K562 (cell line): Measurements from ENCODE around the gene SNRPB. TPM values are rescaled to one million over a fixed set of nuclear protein-coding genes. Genes with fewer than 3 reads are reported as not detected.

ENCODE experiments used
- ATAC-seq: fragments of 200-7000 bp; cut with Tn5 transposase; 3 replicates; pipeline ENCODE4 v1.9.1; 2020; ENCODE audit warnings: moderate library complexity
- BruUV-seq: library from RNA; stranded (reverse); fragments of 400-500 nt; replicated peaks from 2 replicates; lab custom pipeline; 2021; lab: Mats Ljungman, UMichigan
- CTCF ChIA-PET: fragments of 300-600 bp; formaldehyde crosslinking; extraction: SDS; loops from one replicate; lab custom pipeline; 2021; ENCODE audit warnings: low intra/inter-chr PET ratio; lab: Yijun Ruan, JAX
- POLR2A ChIA-PET: fragments of 300-600, 350-650 bp; sonication (Branson Sonifier 250); formaldehyde crosslinking; extraction: SDS; loops from one replicate; lab custom pipeline; 2021; ENCODE audit warnings: antibody characterized with exemption, inconsistent platforms; lab: Yijun Ruan, JAX
- DNase-seq, 4 experiments: peaks; one replicate each; pipeline versions ENCODE4 v3.0.0 to v3.0.0-alpha.2; 2011 to 2018; ENCODE audit warnings: low spot score in 3 of 4, mixed read lengths in 3 of 4; ENCODE audit errors: extremely low read depth in 1 of 4
- FAIRE-seq: peaks from 2 replicates; lab custom pipeline; 2011; peaks lifted over from hg19 to GRCh38; lab: Jason Lieb, UNC
- H2AFZ ChIP-seq: 2 replicates; pipeline ENCODE4 v1.6.0; 2011; ENCODE audit warnings: low read depth, low read length, control low read depth, inconsistent platforms
- H3K27ac ChIP-seq: fragments of 200-600 bp; 3 replicates; pipeline ENCODE4 v1.8.0; 2011; ENCODE audit warnings: low read depth, mild to moderate bottlenecking, control low read depth, inconsistent platforms, low read length, moderate library complexity, mixed read lengths; ENCODE audit errors: extremely low read depth
- H3K27me3 ChIP-seq, 2 experiments: fragments of 300-600 bp in 1 of 2; 2 replicates in 1 of 2; 3 replicates in 1 of 2; pipeline versions ENCODE4 v1.6.0 to v1.8.0; 2011; ENCODE audit warnings: inconsistent platforms in 2 of 2, low read length in 2 of 2, mild to moderate bottlenecking in 1 of 2, mixed read lengths in 1 of 2, moderate library complexity in 1 of 2; ENCODE audit not compliant: control insufficient read depth in 2 of 2, insufficient read depth in 2 of 2
- H3K36me3 ChIP-seq: fragments of 300-600 bp; 3 replicates; pipeline ENCODE4 v1.8.0; 2011; ENCODE audit warnings: mild to moderate bottlenecking, low read length, inconsistent platforms; ENCODE audit not compliant: control insufficient read depth, insufficient read depth
- H3K4me1 ChIP-seq, 2 experiments: fragments of 200-600 bp in 1 of 2; replicated peaks in 1 of 2; 2 replicates in 1 of 2; 3 replicates in 1 of 2; pipeline versions ENCODE4 v1.5.1 to v1.8.0; 2011; ENCODE audit warnings: inconsistent platforms in 2 of 2, low read length in 2 of 2, mild to moderate bottlenecking in 1 of 2, mixed read lengths in 1 of 2, moderate library complexity in 1 of 2; ENCODE audit not compliant: control insufficient read depth in 2 of 2, insufficient read depth in 2 of 2
- H3K4me2 ChIP-seq: 2 replicates; pipeline ENCODE4 v1.6.1; 2011; ENCODE audit warnings: low read length, control low read depth, inconsistent platforms, mixed read lengths; ENCODE audit not compliant: insufficient read depth
- H3K4me3 ChIP-seq: fragments of 200-600 bp; sonication (generic), shearing (Covaris generic); 2 replicates; pipeline ENCODE4 v1.5.1; 2016; ENCODE audit warnings: control low read depth, inconsistent platforms
- H3K79me2 ChIP-seq: fragments of 200-600 bp; 3 replicates; pipeline ENCODE4 v1.8.0; 2011; ENCODE audit warnings: low read length, inconsistent platforms; ENCODE audit not compliant: control insufficient read depth, insufficient read depth
- H3K9ac ChIP-seq, 2 experiments: 2 replicates each; pipeline versions ENCODE4 v1.6.0 to v1.6.1; 2011; ENCODE audit warnings: low read depth in 2 of 2, low read length in 2 of 2, control low read depth in 1 of 2, inconsistent platforms in 1 of 2, mild to moderate bottlenecking in 1 of 2, mixed read lengths in 1 of 2; ENCODE audit not compliant: insufficient read depth in 1 of 2
- H3K9me1 ChIP-seq: one replicate; pipeline ENCODE4 v1.6.0; 2011; ENCODE audit warnings: inconsistent platforms, mild to moderate bottlenecking, low read length, moderate library complexity; ENCODE audit not compliant: control insufficient read depth, insufficient read depth
- H3K9me3 ChIP-seq: replicated peaks from 2 replicates; pipeline ENCODE4 v1.5.1; 2011; ENCODE audit warnings: low read depth, low read length, inconsistent platforms; ENCODE audit not compliant: control insufficient read depth, insufficient read depth
- H4K20me1 ChIP-seq: replicated peaks from 2 replicates; pipeline ENCODE4 v1.6.1; 2011; ENCODE audit warnings: low read length, inconsistent platforms, mixed read lengths; ENCODE audit not compliant: control insufficient read depth, insufficient read depth
- BDP1 ChIP-seq: IDR thresholded peaks from 3 replicates; pipeline ENCODE4 v1.6.1; 2011; ENCODE audit not compliant: insufficient read length, insufficient read depth
- CBFA2T2 ChIP-seq: fragments of 450-650 bp; conservative IDR thresholded peaks from 2 replicates; pipeline ENCODE4 v1.6.1; 2017; ENCODE audit warnings: mild to moderate bottlenecking
- ESRRA ChIP-seq: fragments of 450-650 bp; IDR thresholded peaks from 2 replicates; pipeline ENCODE4 v1.6.1; 2014; ENCODE audit warnings: low read depth, mild to moderate bottlenecking, moderate library complexity, borderline replicate concordance
- FOXK2 ChIP-seq, 2 experiments: fragments of 450-650 bp; IDR thresholded peaks in 1 of 2; conservative IDR thresholded peaks in 1 of 2; 2 replicates each; pipeline ENCODE4 v1.6.1; 2016; ENCODE audit warnings: low read depth in 2 of 2, mild to moderate bottlenecking in 1 of 2
- MYNN ChIP-seq, 2 experiments: sonication (generic); formaldehyde crosslinking in 1 of 2; IDR thresholded peaks; 2 replicates each; pipeline versions ENCODE4 v1.5.0 to v1.6.1; 2016 to 2020; ENCODE audit warnings: antibody characterized with exemption in 1 of 2, missing genetic modification reagents in 1 of 2
- PCBP2 ChIP-seq: fragments of 200-400 bp; formaldehyde crosslinking; IDR thresholded peaks from 2 replicates; pipeline ENCODE4 v1.6.1; 2018; ENCODE audit warnings: low read length, low read depth, mild to moderate bottlenecking, moderate library complexity; ENCODE audit not compliant: poor library complexity, severe bottlenecking
- RAD21 ChIP-seq, 2 experiments: fragments of 250-450 bp in 1 of 2; fragments of 450-650 bp in 1 of 2; sonication (Bioruptor Pico) in 1 of 2; formaldehyde crosslinking in 1 of 2; IDR thresholded peaks in 1 of 2; conservative IDR thresholded peaks in 1 of 2; 2 replicates each; pipeline versions ENCODE4 v1.4.0 to v1.8.0; 2020 to 2022; ENCODE audit warnings: mild to moderate bottlenecking in 2 of 2, moderate library complexity in 1 of 2
- TAF9B ChIP-seq: fragments of 450-650 bp; IDR thresholded peaks from 2 replicates; pipeline ENCODE4 v1.6.1; 2018; ENCODE audit warnings: mild to moderate bottlenecking; ENCODE audit not compliant: partially characterized antibody
- WGBS: fragments of 100-300 bp; shearing (Covaris generic); methylation state at CpG from one replicate; pipeline ENCODE4 v1.1.6; 2016; ENCODE audit warnings: low coverage, mixed read lengths; ENCODE audit not compliant: insufficient coverage; ENCODE audit errors: missing lambda C conversion rate; 5-methylcytosine and 5-hydroxymethylcytosine counted together
- in situ Hi-C: fragments of 300-500 bp; cut with MboI; formaldehyde crosslinking; loops from 4 replicates; pipeline ENCODE4 v1.15.0; 2018; ENCODE audit warnings: inconsistent platforms, mixed read lengths
- intact Hi-C: fragments of 100-400 bp; cut with micrococcal nuclease; formaldehyde crosslinking; loops from 2 replicates; pipeline ENCODE4 v1.14.2; 2022
- polyA plus RNA-seq, 8 experiments: library from polyadenylated mRNA; depleted of rRNA in 4 of 8; stranded (reverse) in 5 of 8; unstranded in 3 of 8; fragments of >200 nt; fragmentation: Nextera tagmentation in 2 of 8; fragmentation: Illumina TruSeq in 1 of 8; extraction: Ambion mirVana in 2 of 8; extraction: Trizol in 1 of 8; gene quantifications; 2 replicates each; pipeline versions ENCODE4 v1.2.1 to v1.2.3, GENCODE V29; 2011 to 2014; ENCODE audit warnings: inconsistent platforms in 1 of 8, missing spikeins in 1 of 8
- total RNA-seq, 7 experiments: library from RNA; depleted of rRNA in 6 of 7; stranded (reverse); fragments of >200 nt in 6 of 7; fragmentation: Illumina TruSeq in 2 of 7; extraction: Trizol in 2 of 7; gene quantifications; 2 replicates each; pipeline versions ENCODE4 v1.2.1 to v1.2.3, GENCODE V29; 2011 to 2021; ENCODE audit warnings: low replicate concordance in 1 of 7

Gene SNRPB
- total and polyA plus RNA-seq, 9 of the 15 experiments (the other 6 are each of a cell fraction or from before 2014, with no cell fraction given): 13.1 to 615 (median 266) TPM

DNA sequence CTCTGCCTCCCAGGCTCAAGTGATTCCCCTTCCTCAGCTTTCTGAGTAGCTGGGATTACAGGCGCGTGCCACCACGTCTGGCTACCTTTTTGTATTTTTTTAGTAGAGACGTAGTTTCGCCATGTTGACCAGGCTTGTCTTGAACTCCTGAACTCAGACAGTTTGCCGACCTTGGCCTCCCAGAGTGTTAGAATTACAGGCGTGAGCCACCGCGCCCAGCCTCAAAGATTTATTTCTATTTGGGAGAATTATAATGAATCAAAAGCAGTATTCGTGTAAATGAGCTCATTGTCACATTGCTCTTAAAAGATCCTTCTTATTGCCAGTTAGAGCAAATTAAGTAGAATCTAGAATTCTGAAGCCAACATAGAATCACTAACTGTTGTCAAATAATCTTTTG lies 47.5 kb upstream of the SNRPB start (continued):
- TF ChIP-seq RAD21 (CRISPR knock-in tag; conservative IDR thresholded peaks at IDR 0.05 in 1 of 2, IDR thresholded peaks at IDR 0.05 in 1 of 2): no peak
- TF ChIP-seq PCBP2: no peak
- TF ChIP-seq TAF9B: no peak

- WGBS: 36% methylated on average over 2 of the region's 2 CpGs
- in situ Hi-C loops: no loop called here
- no peak for ATAC-seq
Measured at GRCh38 chr20:2516399-2516798, 45.8 kb upstream of the SNRPB start.

More at GRCh38 chr20:2516399-2516798, 45.8 kb upstream of the SNRPB start:
- CTCF ChIA-PET: no interaction called here
- DNase-seq (no peak), FAIRE-seq (no peak)
- Histone ChIP-seq H3K36me3 (no peaks in the 10 kb centered on the region), H3K27ac (no peak overlapping the region), H3K4me3 (no peak overlapping the region), H3K79me2 (no peaks in the 10 kb centered on the region), H3K9ac (no peak overlapping the region), H3K9me1 (no peaks in the 10 kb centered on the region), H3K4me2 (no peak overlapping the region), H2AFZ (no peak overlapping the region), H4K20me1 (no peaks in the 10 kb centered on the region), H3K9me3 (no peaks in the 10 kb centered on the region), H3K4me1 (peaks cover 0 to 13% of the 10 kb centered on the region in 2 experiments; a peak in 3 of 5 replicates), H3K27me3 (no peaks in the 10 kb centered on the region)
- no peak for TF ChIP-seq BDP1
- peak; percentile 81; the same call in 1 of the 2 replicates for TF ChIP-seq MYNN (IDR thresholded peaks at IDR 0.05)
- no peak for TF ChIP-seq MYNN (CRISPR knock-in tag; IDR thresholded peaks at IDR 0.05)
- no peak for TF ChIP-seq ESRRA
- TF ChIP-seq CBFA2T2: 0 out of 2 replicates have a peak, but pooled peaks have one; percentile 2
- no peak for TF ChIP-seq FOXK2 (conservative IDR thresholded peaks at IDR 0.05 in 1 of 2, IDR thresholded peaks at IDR 0.05 in 1 of 2; ENCODE audit: low read depth in 2 of 2)
- POLR2A ChIA-PET: no interaction called here
- no TSS peak for BruUV-seq
- intact Hi-C loops: no loop called here
